Measurements from ENCODE around the gene SORBS2.

DNA sequence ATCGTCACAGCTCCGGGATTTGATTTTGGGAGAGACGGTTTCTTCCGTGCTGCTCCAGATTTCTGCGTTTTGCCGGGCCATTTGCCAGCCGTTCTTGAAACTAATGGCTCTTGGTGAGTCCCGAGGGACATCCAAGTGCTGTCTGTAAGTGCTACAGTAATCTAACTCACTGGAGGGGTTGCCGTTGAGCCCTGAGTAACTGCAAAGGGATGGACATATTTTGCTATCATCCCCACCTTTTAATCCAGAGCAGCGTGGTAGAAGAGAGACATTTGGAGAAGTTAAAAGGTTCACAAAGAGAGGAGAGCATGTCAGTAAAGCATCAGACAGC is 187.8 kb downstream of the SORBS2 start:
- TF ChIP-seq, protein P1, sequence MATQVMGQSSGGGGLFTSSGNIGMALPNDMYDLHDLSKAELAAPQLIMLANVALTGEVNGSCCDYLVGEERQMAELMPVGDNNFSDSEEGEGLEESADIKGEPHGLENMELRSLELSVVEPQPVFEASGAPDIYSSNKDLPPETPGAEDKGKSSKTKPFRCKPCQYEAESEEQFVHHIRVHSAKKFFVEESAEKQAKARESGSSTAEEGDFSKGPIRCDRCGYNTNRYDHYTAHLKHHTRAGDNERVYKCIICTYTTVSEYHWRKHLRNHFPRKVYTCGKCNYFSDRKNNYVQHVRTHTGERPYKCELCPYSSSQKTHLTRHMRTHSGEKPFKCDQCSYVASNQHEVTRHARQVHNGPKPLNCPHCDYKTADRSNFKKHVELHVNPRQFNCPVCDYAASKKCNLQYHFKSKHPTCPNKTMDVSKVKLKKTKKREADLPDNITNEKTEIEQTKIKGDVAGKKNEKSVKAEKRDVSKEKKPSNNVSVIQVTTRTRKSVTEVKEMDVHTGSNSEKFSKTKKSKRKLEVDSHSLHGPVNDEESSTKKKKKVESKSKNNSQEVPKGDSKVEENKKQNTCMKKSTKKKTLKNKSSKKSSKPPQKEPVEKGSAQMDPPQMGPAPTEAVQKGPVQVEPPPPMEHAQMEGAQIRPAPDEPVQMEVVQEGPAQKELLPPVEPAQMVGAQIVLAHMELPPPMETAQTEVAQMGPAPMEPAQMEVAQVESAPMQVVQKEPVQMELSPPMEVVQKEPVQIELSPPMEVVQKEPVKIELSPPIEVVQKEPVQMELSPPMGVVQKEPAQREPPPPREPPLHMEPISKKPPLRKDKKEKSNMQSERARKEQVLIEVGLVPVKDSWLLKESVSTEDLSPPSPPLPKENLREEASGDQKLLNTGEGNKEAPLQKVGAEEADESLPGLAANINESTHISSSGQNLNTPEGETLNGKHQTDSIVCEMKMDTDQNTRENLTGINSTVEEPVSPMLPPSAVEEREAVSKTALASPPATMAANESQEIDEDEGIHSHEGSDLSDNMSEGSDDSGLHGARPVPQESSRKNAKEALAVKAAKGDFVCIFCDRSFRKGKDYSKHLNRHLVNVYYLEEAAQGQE (IDR thresholded peaks at IDR 0.05; ENCODE audit: insufficient read depth in 1 of 2, low read depth in 2 of 2, low read length in 1 of 2): no peak
- TF ChIP-seq, protein P2, sequence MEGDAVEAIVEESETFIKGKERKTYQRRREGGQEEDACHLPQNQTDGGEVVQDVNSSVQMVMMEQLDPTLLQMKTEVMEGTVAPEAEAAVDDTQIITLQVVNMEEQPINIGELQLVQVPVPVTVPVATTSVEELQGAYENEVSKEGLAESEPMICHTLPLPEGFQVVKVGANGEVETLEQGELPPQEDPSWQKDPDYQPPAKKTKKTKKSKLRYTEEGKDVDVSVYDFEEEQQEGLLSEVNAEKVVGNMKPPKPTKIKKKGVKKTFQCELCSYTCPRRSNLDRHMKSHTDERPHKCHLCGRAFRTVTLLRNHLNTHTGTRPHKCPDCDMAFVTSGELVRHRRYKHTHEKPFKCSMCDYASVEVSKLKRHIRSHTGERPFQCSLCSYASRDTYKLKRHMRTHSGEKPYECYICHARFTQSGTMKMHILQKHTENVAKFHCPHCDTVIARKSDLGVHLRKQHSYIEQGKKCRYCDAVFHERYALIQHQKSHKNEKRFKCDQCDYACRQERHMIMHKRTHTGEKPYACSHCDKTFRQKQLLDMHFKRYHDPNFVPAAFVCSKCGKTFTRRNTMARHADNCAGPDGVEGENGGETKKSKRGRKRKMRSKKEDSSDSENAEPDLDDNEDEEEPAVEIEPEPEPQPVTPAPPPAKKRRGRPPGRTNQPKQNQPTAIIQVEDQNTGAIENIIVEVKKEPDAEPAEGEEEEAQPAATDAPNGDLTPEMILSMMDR (IDR thresholded peaks at IDR 0.05): no peak
- TF ChIP-seq POLR2AphosphoS5 (IDR thresholded peaks at IDR 0.05; ENCODE audit: low read depth, low read length): no peak
- no peak for TF ChIP-seq SIN3A (IDR thresholded peaks at IDR 0.05; ENCODE audit: borderline replicate concordance, insufficient read depth, low read depth, low read length)
